Testis (tissue), 2 donors: ENCODE measurements around the gene NCMAP.

Experiments
- CTCF ChIP-seq, 3 experiments: fragments of 450-650 bp in 2 of 3; fragments of 200-600 bp in 1 of 3; sonication (generic) in 1 of 3; IDR thresholded peaks; one replicate each; pipeline ENCODE4 v1.5.1; 2016 to 2019; ENCODE audit warnings: antibody characterized with exemption in 3 of 3, mild to moderate bottlenecking in 2 of 3, moderate library complexity in 1 of 3
- POLR2A ChIP-seq: fragments of 450-650 bp; IDR thresholded peaks from one replicate; pipeline ENCODE4 v1.6.1; 2017; ENCODE audit warnings: antibody characterized with exemption, mild to moderate bottlenecking, moderate library complexity

- TF ChIP-seq CTCF (IDR thresholded peaks at IDR 0.05) (no peak), POLR2A (no peak)
Observed at GRCh38 chr1:24644100-24644384, 88.2 kb downstream of the NCMAP start.
